PC-3 (cell line): ENCODE results near the gene ESYT2.

Experiments
- CTCF ChIP-seq: fragments of 300-600 bp; sonication (generic); conservative IDR thresholded peaks from 2 replicates; pipeline ENCODE4 v1.5.1; 2017; ENCODE audit warnings: antibody characterized with exemption, low read depth, mild to moderate bottlenecking, low read length
- EZH2 ChIP-seq: fragments of 300-600 bp; sonication (generic); IDR thresholded peaks from one replicate; pipeline ENCODE4 v1.6.1; 2017; ENCODE audit warnings: antibody characterized with exemption, mild to moderate bottlenecking, low read length; ENCODE audit not compliant: unreplicated experiment
- EZH2phosphoT487 ChIP-seq: fragments of 300-600 bp; sonication (generic); IDR thresholded peaks from 2 replicates; pipeline ENCODE4 v1.6.1; 2018; ENCODE audit warnings: mild to moderate bottlenecking, antibody characterized with exemption, low read length, borderline replicate concordance

GRCh38 chr7:158716802-158717201 is 112.5 kb downstream of the ESYT2 start:
- TF ChIP-seq CTCF: no peak
- no peak for TF ChIP-seq EZH2phosphoT487
- TF ChIP-seq EZH2: no peak
